Measurements from ENCODE around the gene ITPK1.

- no peak for TF ChIP-seq CTCF (conservative IDR thresholded peaks at IDR 0.05; ENCODE audit: low read depth, low read length)
- no peak for TF ChIP-seq EZH2phosphoT487 (IDR thresholded peaks at IDR 0.05; ENCODE audit: borderline replicate concordance, low read length)
- TF ChIP-seq EZH2 (IDR thresholded peaks at IDR 0.05; ENCODE audit: low read length, unreplicated experiment), result no peak
Observed at GRCh38 chr14:93057586-93058280, 58.0 kb downstream of the ITPK1 start.

Measured in PC-3 (cell line).